ENCODE data around the gene NSD1. TPM values are rescaled to one million over a fixed set of nuclear protein-coding genes. Genes with fewer than 3 reads are reported as not detected.

The NSD1 gene
- total and polyA plus RNA-seq, 7 experiments from 2014 or later, result 57.0 to 126 (median 114) TPM

DNA sequence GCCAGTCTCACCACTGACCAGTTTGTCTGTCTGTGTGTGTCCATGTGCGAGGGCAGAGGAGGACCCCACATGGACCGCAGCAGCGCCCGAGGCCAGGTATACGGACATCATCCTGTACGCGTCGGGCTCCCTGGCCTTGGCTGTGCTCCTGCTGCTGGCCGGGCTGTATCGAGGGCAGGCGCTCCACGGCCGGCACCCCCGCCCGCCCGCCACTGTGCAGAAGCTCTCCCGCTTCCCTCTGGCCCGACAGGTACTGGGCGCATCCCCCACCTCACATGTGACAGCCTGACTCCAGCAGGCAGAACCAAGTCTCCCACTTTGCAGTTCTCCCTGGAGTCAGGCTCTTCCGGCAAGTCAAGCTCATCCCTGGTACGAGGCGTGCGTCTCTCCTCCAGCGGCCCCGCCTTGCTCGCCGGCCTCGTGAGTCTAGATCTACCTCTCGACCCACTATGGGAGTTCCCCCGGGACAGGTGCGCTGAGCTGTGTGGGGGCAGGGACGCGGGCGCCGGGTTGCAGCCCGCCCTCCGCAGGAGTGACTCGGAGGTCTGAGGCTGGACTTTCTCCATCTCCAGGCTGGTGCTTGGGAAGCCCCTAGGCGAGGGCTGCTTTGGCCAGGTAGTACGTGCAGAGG, 40.4 kb upstream of the NSD1 start:
- H3K36me3 Mint-ChIP-seq, result no peaks in the 10 kb centered on the region
- Histone ChIP-seq H3K4me1 (ENCODE audit: control insufficient read depth in 2 of 2, insufficient read depth in 2 of 2, low read length in 2 of 2) (no peaks in the 10 kb centered on the region), H3K9me3 (ENCODE audit: control insufficient read depth in 2 of 3, low read length in 3 of 3) (no peaks in the 10 kb centered on the region), H3K36me3 (ENCODE audit: control insufficient read depth in 2 of 3, insufficient read depth in 3 of 3, low read length in 3 of 3) (no peaks in the 10 kb centered on the region), H3K27ac (ENCODE audit: low read depth, low read length) (no peak overlapping the region), H3K27me3 (ENCODE audit: control insufficient read depth in 2 of 2, insufficient read depth in 2 of 2, low read length in 2 of 2) (no peaks in the 10 kb centered on the region), H3K4me3 (ENCODE audit: low read length) (no peak overlapping the region)
- H3K4me1 Mint-ChIP-seq, result peaks cover 0 to 2% (median 0%) of the 10 kb centered on the region in 7 donors
- no peak for DNase-seq
- ATAC-seq, result no peak
- ChIA-PET CTCF (no interaction called here), POLR2A (no interaction called here)
- H3K27me3 Mint-ChIP-seq, result peaks cover 0 to 9% (median 3%) of the 10 kb centered on the region in 5 donors
- no peak overlapping the region for H3K27ac Mint-ChIP-seq
- intact Hi-C loops (cut with micrococcal nuclease), result no loop called here
- H3K9me3 Mint-ChIP-seq, result no peaks in the 10 kb centered on the region
- H3K4me3 Mint-ChIP-seq, result no peak overlapping the region

GRCh38 chr5:177093803-177094202, 39.8 kb upstream of the NSD1 start:
- no peaks in the 10 kb centered on the region for H3K4me1 ChIP-seq (ENCODE audit: control insufficient read depth in 2 of 2, insufficient read depth in 2 of 2, low read length in 2 of 2)
- Mint-ChIP-seq H3K4me3 (no peak overlapping the region), H3K9me3 (no peaks in the 10 kb centered on the region), H3K27me3 (peaks cover 0 to 6% (median 3%) of the 10 kb centered on the region in 5 donors), H3K4me1 (peaks cover 0 to 2% (median 0%) of the 10 kb centered on the region in 7 donors), H3K27ac (no peak overlapping the region), H3K36me3 (no peaks in the 10 kb centered on the region)
- no peaks in the 10 kb centered on the region for H3K36me3 ChIP-seq (ENCODE audit: control insufficient read depth in 2 of 3, insufficient read depth in 3 of 3, low read length in 3 of 3)
- ChIA-PET POLR2A (no interaction called here), CTCF (no interaction called here)
- ATAC-seq (no peak), DNase-seq (no peak)
- intact Hi-C loops (cut with micrococcal nuclease), result no loop called here
- H3K4me3 ChIP-seq (ENCODE audit: low read length), result no peak overlapping the region
- H3K27me3 ChIP-seq (ENCODE audit: control insufficient read depth in 2 of 2, insufficient read depth in 2 of 2, low read length in 2 of 2), result no peaks in the 10 kb centered on the region
- H3K9me3 ChIP-seq (ENCODE audit: control insufficient read depth in 2 of 3, low read length in 3 of 3), result no peaks in the 10 kb centered on the region
- no peak overlapping the region for H3K27ac ChIP-seq (ENCODE audit: low read depth, low read length)

DNA sequence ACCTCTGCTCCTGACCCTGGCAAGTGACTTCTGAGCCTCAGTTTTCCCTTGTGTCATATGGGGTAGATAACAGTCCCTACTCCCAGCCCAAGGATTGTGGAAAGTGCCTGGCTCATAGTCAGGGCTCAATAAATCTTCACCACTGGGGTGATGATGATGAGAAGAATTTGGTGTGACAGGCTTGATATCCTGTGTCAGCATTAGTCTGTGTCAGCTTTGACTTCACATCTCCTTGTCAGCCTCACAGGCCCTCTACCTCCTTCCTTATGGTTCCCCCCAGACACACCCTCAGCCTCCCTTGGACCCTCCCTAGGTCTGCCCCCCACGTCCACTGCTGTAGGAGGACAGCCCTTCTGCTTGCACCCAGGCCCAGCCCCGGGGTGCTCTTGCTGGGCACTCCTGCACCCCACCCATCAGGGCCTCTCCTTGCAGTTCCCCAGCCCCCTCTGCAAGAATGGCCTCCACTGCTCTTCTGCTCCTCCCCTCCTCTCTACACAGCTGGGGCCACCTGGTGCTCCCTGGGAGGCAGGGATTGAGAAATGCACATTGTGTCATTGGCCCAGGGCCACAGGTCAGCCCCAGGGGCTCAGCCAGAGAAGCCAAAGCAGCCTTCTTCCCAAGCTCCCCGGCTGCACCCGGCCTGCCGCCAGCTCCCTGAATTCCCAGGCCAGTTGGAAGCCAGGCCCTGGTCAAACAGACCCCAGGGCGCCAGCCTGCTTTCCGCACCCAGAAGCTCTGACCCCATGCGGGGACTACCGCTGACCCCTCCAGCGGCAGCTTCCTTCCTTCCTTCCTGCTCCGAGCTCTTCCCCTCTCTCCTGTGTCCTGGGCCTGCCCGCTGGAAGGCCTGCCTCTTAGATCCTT, 39.1 kb upstream of the NSD1 start:
- H3K27me3 ChIP-seq (ENCODE audit: control insufficient read depth in 2 of 2, insufficient read depth in 2 of 2, low read length in 2 of 2), result no peaks in the 10 kb centered on the region
- DNase-seq (no peak), ATAC-seq (no peak)
- intact Hi-C loops (cut with micrococcal nuclease), result no loop called here
- Mint-ChIP-seq H3K36me3 (no peaks in the 10 kb centered on the region), H3K27me3 (peaks cover 0 to 6% (median 0%) of the 10 kb centered on the region in 5 donors), H3K27ac (no peak overlapping the region), H3K9me3 (no peaks in the 10 kb centered on the region), H3K4me3 (no peak overlapping the region), H3K4me1 (peaks cover 0 to 2% (median 0%) of the 10 kb centered on the region in 7 donors)
- H3K4me1 ChIP-seq (ENCODE audit: control insufficient read depth in 2 of 2, insufficient read depth in 2 of 2, low read length in 2 of 2), result no peaks in the 10 kb centered on the region
- ChIA-PET POLR2A (no interaction called here), CTCF (interaction anchor here (1.2 kb wide), 1 partner anchor 23 kb away, joined by 3 read pairs; no protein-coding TSS in a partner anchor)
- H3K36me3 ChIP-seq (ENCODE audit: control insufficient read depth in 2 of 3, insufficient read depth in 3 of 3, low read length in 3 of 3), result no peaks in the 10 kb centered on the region
- no peak overlapping the region for H3K27ac ChIP-seq (ENCODE audit: low read depth, low read length)
- no peaks in the 10 kb centered on the region for H3K9me3 ChIP-seq (ENCODE audit: control insufficient read depth in 2 of 3, low read length in 3 of 3)
- H3K4me3 ChIP-seq (ENCODE audit: low read length), result no peak overlapping the region

DNA sequence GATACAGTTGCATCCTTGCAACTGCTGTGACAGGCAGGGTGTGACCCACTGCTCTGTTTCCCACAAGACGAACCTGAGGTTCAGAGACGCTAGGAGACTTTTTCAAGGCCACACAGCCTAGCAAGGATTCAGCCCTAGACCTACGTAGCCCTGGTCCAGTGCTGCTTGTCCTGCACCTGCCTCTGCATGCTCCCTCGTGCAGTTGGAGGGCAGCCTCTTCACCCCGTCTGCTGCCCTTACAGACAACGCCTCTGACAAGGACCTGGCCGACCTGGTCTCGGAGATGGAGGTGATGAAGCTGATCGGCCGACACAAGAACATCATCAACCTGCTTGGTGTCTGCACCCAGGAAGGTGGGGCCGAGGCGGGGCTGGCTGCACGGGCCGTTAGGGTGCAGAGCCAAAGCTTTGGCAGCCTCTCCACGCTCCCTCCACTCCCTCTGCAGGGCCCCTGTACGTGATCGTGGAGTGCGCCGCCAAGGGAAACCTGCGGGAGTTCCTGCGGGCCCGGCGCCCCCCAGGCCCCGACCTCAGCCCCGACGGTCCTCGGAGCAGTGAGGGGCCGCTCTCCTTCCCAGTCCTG, 38.4 kb upstream of the NSD1 start:
- H3K36me3 ChIP-seq (ENCODE audit: control insufficient read depth in 2 of 3, insufficient read depth in 3 of 3, low read length in 3 of 3), result no peaks in the 10 kb centered on the region
- no peak overlapping the region for H3K27ac Mint-ChIP-seq
- no peaks in the 10 kb centered on the region for H3K9me3 ChIP-seq (ENCODE audit: control insufficient read depth in 2 of 3, low read length in 3 of 3)
- no peaks in the 10 kb centered on the region for H3K4me1 ChIP-seq (ENCODE audit: control insufficient read depth in 2 of 2, insufficient read depth in 2 of 2, low read length in 2 of 2)
- H3K4me3 ChIP-seq (ENCODE audit: low read length), result no peak overlapping the region
- no peak for DNase-seq
- ATAC-seq, result no peak
- peaks cover 0 to 9% (median 0%) of the 10 kb centered on the region in 5 donors for H3K27me3 Mint-ChIP-seq
- H3K27ac ChIP-seq (ENCODE audit: low read depth, low read length), result no peak overlapping the region
- H3K36me3 Mint-ChIP-seq, result no peaks in the 10 kb centered on the region
- intact Hi-C loops (cut with micrococcal nuclease), result no loop called here
- peaks cover 0 to 2% (median 0%) of the 10 kb centered on the region in 7 donors for H3K4me1 Mint-ChIP-seq
- H3K9me3 Mint-ChIP-seq, result no peaks in the 10 kb centered on the region
- no peaks in the 10 kb centered on the region for H3K27me3 ChIP-seq (ENCODE audit: control insufficient read depth in 2 of 2, insufficient read depth in 2 of 2, low read length in 2 of 2)
- H3K4me3 Mint-ChIP-seq, result no peak overlapping the region
- CTCF ChIA-PET, result interaction anchor here (1.2 kb wide), 1 partner anchor 24 kb away, joined by 3 read pairs; no protein-coding TSS in a partner anchor
- POLR2A ChIA-PET, result no interaction called here

DNA sequence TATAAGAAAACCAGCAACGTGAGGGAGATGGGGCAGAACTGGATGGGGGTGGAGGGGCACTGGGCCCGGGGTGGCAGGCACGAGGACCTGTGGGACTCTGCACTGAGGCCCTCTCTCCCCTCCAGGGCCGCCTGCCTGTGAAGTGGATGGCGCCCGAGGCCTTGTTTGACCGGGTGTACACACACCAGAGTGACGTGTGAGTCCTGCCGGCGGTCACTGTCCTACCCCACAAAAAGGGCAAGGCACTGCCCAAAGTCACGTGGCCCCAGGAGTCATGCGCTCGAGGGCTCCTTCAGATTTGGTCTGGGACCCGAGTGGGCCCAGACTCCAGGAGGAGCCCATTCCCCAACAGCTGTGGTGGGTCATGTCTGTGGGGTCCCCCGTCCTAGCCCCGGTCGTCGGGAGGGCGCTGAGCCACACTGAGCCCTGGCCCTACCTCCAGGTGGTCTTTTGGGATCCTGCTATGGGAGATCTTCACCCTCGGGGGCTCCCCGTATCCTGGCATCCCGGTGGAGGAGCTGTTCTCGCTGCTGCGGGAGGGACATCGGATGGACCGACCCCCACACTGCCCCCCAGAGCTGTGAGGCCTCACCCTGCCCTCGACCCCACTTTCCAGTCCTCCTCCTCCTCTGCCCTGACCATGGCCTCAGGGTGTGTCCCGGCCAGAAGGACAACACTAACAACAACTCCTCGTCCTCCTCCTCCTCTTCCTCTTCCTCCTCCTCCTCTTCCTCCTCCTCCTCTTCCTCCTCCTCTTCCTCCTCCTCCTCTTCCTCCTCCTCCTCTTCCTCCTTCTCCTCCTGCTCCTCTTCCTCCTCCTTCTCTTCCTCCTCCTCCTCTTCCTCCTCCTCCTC, 37.2 kb upstream of the NSD1 start:
- DNase-seq (no peak), ATAC-seq (no peak)
- CTCF ChIA-PET, result no interaction called here
- Histone ChIP-seq H3K27ac (ENCODE audit: low read depth, low read length) (no peak overlapping the region), H3K4me3 (ENCODE audit: low read length) (no peak overlapping the region), H3K27me3 (ENCODE audit: control insufficient read depth in 2 of 2, insufficient read depth in 2 of 2, low read length in 2 of 2) (no peaks in the 10 kb centered on the region), H3K9me3 (ENCODE audit: control insufficient read depth in 2 of 3, low read length in 3 of 3) (no peaks in the 10 kb centered on the region), H3K36me3 (ENCODE audit: control insufficient read depth in 2 of 3, insufficient read depth in 3 of 3, low read length in 3 of 3) (no peaks in the 10 kb centered on the region), H3K4me1 (ENCODE audit: control insufficient read depth in 2 of 2, insufficient read depth in 2 of 2, low read length in 2 of 2) (no peaks in the 10 kb centered on the region)
- Mint-ChIP-seq H3K36me3 (no peaks in the 10 kb centered on the region), H3K9me3 (no peaks in the 10 kb centered on the region), H3K4me1 (peaks cover 0 to 2% (median 0%) of the 10 kb centered on the region in 7 donors), H3K27me3 (peaks cover 0 to 8% (median 0%) of the 10 kb centered on the region in 5 donors), H3K27ac (no peak overlapping the region), H3K4me3 (no peak overlapping the region)
- intact Hi-C loops (cut with micrococcal nuclease), result no loop called here
- POLR2A ChIA-PET, result no interaction called here

Data from naive thymus-derived CD4-positive, alpha-beta T cell (primary cell).